Body of pancreas (tissue), 4 donors: Measurements from ENCODE around the gene MGP. TPM values are rescaled to one million over a fixed set of nuclear protein-coding genes. Genes with fewer than 3 reads are reported as not detected.
A peak's percentile ranks its signal among the peaks of the same experiment; 100 is the strongest.

Experiments used
- ATAC-seq: fragments of 150-250 bp; one replicate; pipeline ENCODE4 v1.9.1; 2016
- DNase-seq, 4 donors: peaks; one replicate each; pipeline ENCODE4 v3.0.0-alpha.2; 2019
- H3K27ac ChIP-seq, 4 donors: fragments of 200-600 bp; sonication (generic); 1 replicate in 3 of 4; 2 replicates in 1 of 4; pipeline versions ENCODE4 v1.5.1 to v1.6.1; 2016 to 2019; ENCODE audit warnings: mild to moderate bottlenecking in 1 of 4, mixed read lengths in 1 of 4, moderate library complexity in 1 of 4
- H3K27me3 ChIP-seq, 2 donors: fragments of 200-600 bp; sonication (generic); one replicate each; pipeline ENCODE4 v1.6.0; 2016; ENCODE audit warnings: mild to moderate bottlenecking in 1 of 2
- H3K36me3 ChIP-seq, 2 donors: fragments of 200-600 bp; sonication (generic); replicated peaks in 1 of 2; 2 replicates each; pipeline ENCODE4 v1.5.1; 2016; ENCODE audit warnings: low read depth in 2 of 2; ENCODE audit not compliant: insufficient read depth in 1 of 2
- H3K4me1 ChIP-seq: fragments of 200-600 bp; sonication (generic); one replicate; pipeline ENCODE4 v1.6.0; 2016
- H3K4me3 ChIP-seq, 2 donors: fragments of 200-600 bp; sonication (generic); 1 replicate in 1 of 2; 2 replicates in 1 of 2; pipeline ENCODE4 v1.5.1; 2016 to 2019
- H3K9me3 ChIP-seq, 3 donors: fragments of 200-600 bp; sonication (generic); 1 replicate in 2 of 3; 2 replicates in 1 of 3; pipeline ENCODE4 v1.5.1; 2016
- POLR2A ChIP-seq, 3 donors: fragments of 450-650 bp; IDR thresholded peaks; one replicate each; pipeline ENCODE4 v1.6.1; 2016; ENCODE audit warnings: antibody characterized with exemption in 3 of 3, mild to moderate bottlenecking in 2 of 3
- WGBS, 2 donors: methylation state at CpG; one replicate each; pipeline ENCODE4 v1.1.5; 2017; 5-methylcytosine and 5-hydroxymethylcytosine counted together
- intact Hi-C: fragments of 100-400 bp; cut with DNase I; formaldehyde crosslinking; loops from one replicate; pipeline ENCODE4 v1.15.1; 2023
- total RNA-seq, 2 donors: library from RNA; depleted of rRNA; stranded (reverse); fragments of >200 nt; gene quantifications; one replicate each; pipeline ENCODE4 v1.1.0, GENCODE V29; 2016
- TF ChIP-seq, protein P1 (sequence below), 7 experiments: fragments of 450-650 bp in 4 of 7; fragments of 200-600 bp in 3 of 7; sonication (generic) in 3 of 7; IDR thresholded peaks; one replicate each; pipeline ENCODE4 v1.5.1; 2016 to 2019; ENCODE audit warnings: antibody characterized with exemption in 7 of 7

The MGP gene
- total RNA-seq, 2 donors from 2014 or later, result 162 to 228 TPM

- intact Hi-C loops, result no loop called here
- Histone ChIP-seq H3K27me3 (no peaks in the 10 kb centered on the region), H3K27ac (peak overlapping the region in 3 of 4 donors; percentile 22 to 59 (median 54)), H3K4me3 (no peak overlapping the region), H3K9me3 (no peaks in the 10 kb centered on the region), H3K4me1 (peaks cover 30% of the 10 kb centered on the region), H3K36me3 (peaks cover 0 to 29% of the 10 kb centered on the region in 2 donors)
- peak; percentile 72 for ATAC-seq
- 72 to 77% methylated on average over 4 of the region's 4 CpGs for WGBS, 2 donors
- peak in 2 of 4 donors; percentile 22 to 32 for DNase-seq
- peak in 1 of 3 donors; percentile 8 for TF ChIP-seq POLR2A (IDR thresholded peaks at IDR 0.05)
- TF ChIP-seq, protein P1, sequence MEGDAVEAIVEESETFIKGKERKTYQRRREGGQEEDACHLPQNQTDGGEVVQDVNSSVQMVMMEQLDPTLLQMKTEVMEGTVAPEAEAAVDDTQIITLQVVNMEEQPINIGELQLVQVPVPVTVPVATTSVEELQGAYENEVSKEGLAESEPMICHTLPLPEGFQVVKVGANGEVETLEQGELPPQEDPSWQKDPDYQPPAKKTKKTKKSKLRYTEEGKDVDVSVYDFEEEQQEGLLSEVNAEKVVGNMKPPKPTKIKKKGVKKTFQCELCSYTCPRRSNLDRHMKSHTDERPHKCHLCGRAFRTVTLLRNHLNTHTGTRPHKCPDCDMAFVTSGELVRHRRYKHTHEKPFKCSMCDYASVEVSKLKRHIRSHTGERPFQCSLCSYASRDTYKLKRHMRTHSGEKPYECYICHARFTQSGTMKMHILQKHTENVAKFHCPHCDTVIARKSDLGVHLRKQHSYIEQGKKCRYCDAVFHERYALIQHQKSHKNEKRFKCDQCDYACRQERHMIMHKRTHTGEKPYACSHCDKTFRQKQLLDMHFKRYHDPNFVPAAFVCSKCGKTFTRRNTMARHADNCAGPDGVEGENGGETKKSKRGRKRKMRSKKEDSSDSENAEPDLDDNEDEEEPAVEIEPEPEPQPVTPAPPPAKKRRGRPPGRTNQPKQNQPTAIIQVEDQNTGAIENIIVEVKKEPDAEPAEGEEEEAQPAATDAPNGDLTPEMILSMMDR (IDR thresholded peaks at IDR 0.05), result no peak
Measured at GRCh38 chr12:14913381-14913781, 27.7 kb upstream of the MGP start.

- Histone ChIP-seq H3K27me3 (no peaks in the 10 kb centered on the region), H3K4me3 (no peak overlapping the region), H3K4me1 (peaks cover 32% of the 10 kb centered on the region), H3K27ac (no peak overlapping the region), H3K9me3 (no peaks in the 10 kb centered on the region), H3K36me3 (peaks cover 0 to 22% of the 10 kb centered on the region in 2 donors)
- no peak for TF ChIP-seq POLR2A (IDR thresholded peaks at IDR 0.05)
- TF ChIP-seq, protein P1 (IDR thresholded peaks at IDR 0.05), result no peak
- no peak for ATAC-seq
- WGBS, 2 donors, result 14 to 21% methylated on average over 2 of the region's 2 CpGs
- DNase-seq, result no peak
- intact Hi-C loops, result no loop called here
Measured at GRCh38 chr12:14911131-14911530, 25.5 kb upstream of the MGP start.

DNA sequence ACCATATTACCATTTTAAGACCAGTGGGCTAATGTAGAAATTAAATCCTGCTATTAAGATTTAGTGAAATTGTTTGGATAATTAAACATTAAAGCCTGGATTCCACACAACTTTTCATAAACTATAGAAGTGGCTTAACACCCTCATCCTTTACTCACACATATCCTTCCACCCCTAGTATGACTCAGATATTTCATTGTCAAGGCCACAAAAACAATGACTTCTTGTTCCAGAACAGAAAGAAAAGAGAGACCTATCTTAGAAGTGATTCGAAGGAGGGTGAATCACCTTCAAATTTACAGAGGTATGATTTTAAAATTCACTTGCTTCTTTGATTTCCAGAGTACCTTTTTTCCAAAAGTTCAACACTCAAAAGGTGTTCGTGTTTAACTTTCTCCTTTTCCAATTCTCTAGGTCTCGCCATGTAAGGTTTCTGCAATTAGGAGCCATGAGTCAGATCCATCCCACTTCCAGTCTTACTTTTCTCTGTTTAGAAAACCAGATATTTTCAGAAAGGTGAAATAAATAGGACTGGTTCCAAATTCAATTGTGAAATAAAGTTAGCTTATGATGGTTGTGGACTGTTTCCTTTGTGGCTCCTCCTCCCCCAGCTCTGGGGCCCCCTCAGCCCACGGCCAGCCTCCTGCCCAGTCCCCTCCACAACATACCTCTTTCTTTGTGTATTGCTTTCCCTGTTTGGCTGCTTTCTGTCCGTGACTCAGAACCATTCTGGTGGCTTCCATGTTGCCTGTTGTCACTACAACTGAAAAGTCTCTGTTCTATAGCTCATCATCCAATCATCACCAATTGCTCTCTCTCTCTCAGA, 24.6 kb upstream of the MGP start:
- H3K27ac ChIP-seq, result peak overlapping the region in 2 of 4 donors; percentile 40 to 47
- peaks cover 0 to 16% of the 10 kb centered on the region in 2 donors for H3K36me3 ChIP-seq
- H3K4me1 ChIP-seq, result peaks cover 40% of the 10 kb centered on the region
- DNase-seq (no peak), ATAC-seq (no peak)
- H3K9me3 ChIP-seq, result no peaks in the 10 kb centered on the region
- no peak overlapping the region for H3K4me3 ChIP-seq
- TF ChIP-seq, protein P1 (IDR thresholded peaks at IDR 0.05), result no peak
- no peak for TF ChIP-seq POLR2A (IDR thresholded peaks at IDR 0.05)
- intact Hi-C loops, result no loop called here
- 77 to 86% methylated on average over 5 of the region's 5 CpGs for WGBS, 2 donors
- H3K27me3 ChIP-seq, result no peaks in the 10 kb centered on the region

DNA sequence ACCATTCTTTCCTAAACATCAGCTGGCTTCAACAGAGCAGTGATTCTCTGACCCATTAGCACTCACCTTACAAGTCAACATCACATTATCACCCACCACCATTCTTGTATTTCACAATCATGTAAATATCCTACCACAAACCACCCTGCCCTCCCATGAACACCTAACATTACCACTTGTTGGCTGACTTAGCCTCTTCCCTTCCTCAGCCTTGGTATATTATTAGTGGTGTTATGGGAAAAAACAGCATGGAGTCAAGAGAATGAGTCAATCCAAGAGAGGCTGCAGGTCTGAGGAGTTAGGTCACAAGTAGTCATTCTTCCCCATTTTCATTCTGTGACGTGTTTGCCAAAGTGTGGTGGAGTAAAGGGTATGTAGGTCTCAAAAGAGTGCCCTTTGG, 22.3 kb upstream of the MGP start:
- no peak overlapping the region for H3K27ac ChIP-seq
- 90 to 95% methylated on average over 1 of the region's 1 CpG for WGBS, 2 donors
- DNase-seq (no peak), ATAC-seq (no peak)
- intact Hi-C loops, result no loop called here
- peaks cover 44% of the 10 kb centered on the region for H3K4me1 ChIP-seq
- no peaks in the 10 kb centered on the region for H3K9me3 ChIP-seq
- no peaks in the 10 kb centered on the region for H3K27me3 ChIP-seq
- H3K36me3 ChIP-seq, result peaks cover 0 to 4% of the 10 kb centered on the region in 2 donors
- no peak overlapping the region for H3K4me3 ChIP-seq
- TF ChIP-seq, protein P1 (IDR thresholded peaks at IDR 0.05), result no peak
- TF ChIP-seq POLR2A (IDR thresholded peaks at IDR 0.05), result no peak
